Measurements from ENCODE around the gene SGK1. TPM values are rescaled to one million over a fixed set of nuclear protein-coding genes. Genes with fewer than 3 reads are reported as not detected.

Gene SGK1
- total and polyA plus RNA-seq, 4 donors, result 68.9 to 299 (median 148) TPM

DNA sequence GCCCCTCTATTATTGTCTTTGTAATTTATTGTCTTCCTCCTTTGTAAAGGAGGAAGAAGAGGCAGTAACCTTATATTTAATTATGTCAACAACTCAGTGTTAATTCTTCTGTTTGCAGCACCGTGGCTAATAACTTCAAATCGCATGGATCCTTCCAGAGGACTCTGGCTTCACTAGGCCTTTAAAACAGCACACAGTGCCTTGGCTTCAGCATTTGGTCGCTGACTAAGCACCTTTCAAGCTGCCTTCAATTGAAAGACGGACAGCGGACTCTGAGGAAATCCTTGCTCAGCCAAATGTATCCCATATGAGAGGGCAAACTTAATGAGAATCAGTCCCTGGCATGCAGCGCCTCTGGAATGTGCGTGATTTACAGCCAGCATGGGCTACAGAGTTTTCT lies 64.2 kb downstream of the SGK1 start:
- WGBS, 2 donors, result 56 to 68% methylated on average over 7 of the region's 7 CpGs
- Histone ChIP-seq H3K27me3 (ENCODE audit: control insufficient read depth in 3 of 3, insufficient read depth in 3 of 3, low read length in 2 of 3) (peaks cover 0 to 5% (median 0%) of the 10 kb centered on the region in 3 donors), H3K9me3 (ENCODE audit: control insufficient read depth in 4 of 4, insufficient read depth in 3 of 4, low read length in 3 of 4) (no peaks in the 10 kb centered on the region), H3K27ac (ENCODE audit: low read depth in 1 of 2, low read length in 1 of 2) (no peak overlapping the region), H3K36me3 (ENCODE audit: control insufficient read depth in 4 of 4, insufficient read depth in 4 of 4, low read length in 4 of 4) (no peaks in the 10 kb centered on the region), H3K9ac (ENCODE audit: insufficient read depth in 1 of 2, low read length in 2 of 2) (no peak overlapping the region), H3K4me3 (no peak overlapping the region), H3K4me1 (ENCODE audit: control insufficient read depth in 5 of 5, insufficient read depth in 5 of 5, low read length in 5 of 5) (no peaks in the 10 kb centered on the region)
- DNase-seq (peak in 2 of 3 donors; percentile 16 to 42), ATAC-seq (ENCODE audit: insufficient read depth, low FRiP score) (no peak)
- TF ChIP-seq, protein P1, sequence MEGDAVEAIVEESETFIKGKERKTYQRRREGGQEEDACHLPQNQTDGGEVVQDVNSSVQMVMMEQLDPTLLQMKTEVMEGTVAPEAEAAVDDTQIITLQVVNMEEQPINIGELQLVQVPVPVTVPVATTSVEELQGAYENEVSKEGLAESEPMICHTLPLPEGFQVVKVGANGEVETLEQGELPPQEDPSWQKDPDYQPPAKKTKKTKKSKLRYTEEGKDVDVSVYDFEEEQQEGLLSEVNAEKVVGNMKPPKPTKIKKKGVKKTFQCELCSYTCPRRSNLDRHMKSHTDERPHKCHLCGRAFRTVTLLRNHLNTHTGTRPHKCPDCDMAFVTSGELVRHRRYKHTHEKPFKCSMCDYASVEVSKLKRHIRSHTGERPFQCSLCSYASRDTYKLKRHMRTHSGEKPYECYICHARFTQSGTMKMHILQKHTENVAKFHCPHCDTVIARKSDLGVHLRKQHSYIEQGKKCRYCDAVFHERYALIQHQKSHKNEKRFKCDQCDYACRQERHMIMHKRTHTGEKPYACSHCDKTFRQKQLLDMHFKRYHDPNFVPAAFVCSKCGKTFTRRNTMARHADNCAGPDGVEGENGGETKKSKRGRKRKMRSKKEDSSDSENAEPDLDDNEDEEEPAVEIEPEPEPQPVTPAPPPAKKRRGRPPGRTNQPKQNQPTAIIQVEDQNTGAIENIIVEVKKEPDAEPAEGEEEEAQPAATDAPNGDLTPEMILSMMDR (IDR thresholded peaks at IDR 0.05; ENCODE audit: control extremely low read depth, extremely low read depth), result no peak

DNA sequence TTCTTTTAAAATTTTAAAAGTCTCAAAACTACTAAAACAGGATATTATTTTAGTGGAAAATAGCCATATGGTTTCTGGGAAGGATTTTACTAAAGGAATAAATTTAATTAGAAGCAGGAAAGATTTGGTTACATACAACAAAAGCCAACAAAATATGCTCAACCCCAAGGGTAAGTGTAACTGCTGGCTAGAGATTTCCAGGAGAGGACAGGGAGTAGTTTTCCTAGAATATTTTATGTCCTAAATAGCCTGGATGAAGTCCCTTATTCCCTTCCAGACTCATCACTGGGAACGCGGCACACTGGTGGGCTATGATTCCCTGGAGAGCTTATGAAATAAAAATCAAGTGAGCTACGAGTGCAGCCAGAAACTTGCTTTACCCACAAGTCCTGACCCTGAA lies 66.6 kb downstream of the SGK1 start:
- Histone ChIP-seq H3K27me3 (ENCODE audit: control insufficient read depth in 3 of 3, insufficient read depth in 3 of 3, low read length in 2 of 3) (peaks cover 0 to 5% (median 0%) of the 10 kb centered on the region in 3 donors), H3K9ac (ENCODE audit: insufficient read depth in 1 of 2, low read length in 2 of 2) (no peak overlapping the region), H3K27ac (ENCODE audit: low read depth in 1 of 2, low read length in 1 of 2) (no peak overlapping the region), H3K36me3 (ENCODE audit: control insufficient read depth in 4 of 4, insufficient read depth in 4 of 4, low read length in 4 of 4) (no peaks in the 10 kb centered on the region), H3K9me3 (ENCODE audit: control insufficient read depth in 4 of 4, insufficient read depth in 3 of 4, low read length in 3 of 4) (no peaks in the 10 kb centered on the region), H3K4me1 (ENCODE audit: control insufficient read depth in 5 of 5, insufficient read depth in 5 of 5, low read length in 5 of 5) (peaks cover 0 to 2% (median 0%) of the 10 kb centered on the region in 5 donors), H3K4me3 (no peak overlapping the region)
- 87 to 94% methylated on average over 3 of the region's 3 CpGs for WGBS, 2 donors
- TF ChIP-seq, protein P1 (IDR thresholded peaks at IDR 0.05; ENCODE audit: control extremely low read depth, extremely low read depth), result no peak
- ATAC-seq (ENCODE audit: insufficient read depth, low FRiP score) (no peak), DNase-seq (no peak)

DNA sequence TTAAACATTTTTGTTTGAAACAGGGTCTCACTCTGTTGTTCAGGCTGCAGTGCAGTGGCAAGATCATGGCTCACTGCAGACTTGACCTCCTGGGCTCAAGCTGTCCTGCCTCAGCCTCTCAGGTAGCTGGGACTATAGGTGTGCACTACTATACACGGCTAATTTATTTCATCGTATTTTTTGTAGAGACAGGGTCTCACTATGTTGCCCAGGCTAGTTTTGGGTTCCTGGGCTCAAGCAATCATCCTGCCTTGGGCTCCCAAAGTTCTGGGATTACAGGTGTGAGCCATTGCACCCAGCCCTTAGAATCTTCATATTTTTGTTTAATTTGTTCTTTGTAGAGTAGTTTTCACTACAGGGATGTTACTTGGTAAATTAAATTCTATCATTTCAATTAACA lies 67.1 kb downstream of the SGK1 start:
- H3K4me3 ChIP-seq, result no peak overlapping the region
- peaks cover 0 to 5% (median 0%) of the 10 kb centered on the region in 3 donors for H3K27me3 ChIP-seq (ENCODE audit: control insufficient read depth in 3 of 3, insufficient read depth in 3 of 3, low read length in 2 of 3)
- 97% methylated on average over 2 of the region's 2 CpGs for WGBS, 2 donors
- no peaks in the 10 kb centered on the region for H3K36me3 ChIP-seq (ENCODE audit: control insufficient read depth in 4 of 4, insufficient read depth in 4 of 4, low read length in 4 of 4)
- no peaks in the 10 kb centered on the region for H3K9me3 ChIP-seq (ENCODE audit: control insufficient read depth in 4 of 4, insufficient read depth in 3 of 4, low read length in 3 of 4)
- TF ChIP-seq, protein P1 (IDR thresholded peaks at IDR 0.05; ENCODE audit: control extremely low read depth, extremely low read depth), result no peak
- no peak overlapping the region for H3K27ac ChIP-seq (ENCODE audit: low read depth in 1 of 2, low read length in 1 of 2)
- no peak overlapping the region for H3K9ac ChIP-seq (ENCODE audit: insufficient read depth in 1 of 2, low read length in 2 of 2)
- H3K4me1 ChIP-seq (ENCODE audit: control insufficient read depth in 5 of 5, insufficient read depth in 5 of 5, low read length in 5 of 5), result peaks cover 0 to 2% (median 0%) of the 10 kb centered on the region in 5 donors
- no peak for DNase-seq
- ATAC-seq (ENCODE audit: insufficient read depth, low FRiP score), result no peak

Data from lung (tissue), 12 donors.